ENCODE data around the gene ARHGAP28.

Gene ARHGAP28

GRCh38 chr18:6729247-6730091, at the start of gene ARHGAP28:
Gene ARHGAP28 (plus strand): TSS chr18:6729716. CDS start chr18:6729822, 106 bp downstream.
- no peak for DNase-seq (ENCODE audit: low read depth in 2 of 2)

DNA sequence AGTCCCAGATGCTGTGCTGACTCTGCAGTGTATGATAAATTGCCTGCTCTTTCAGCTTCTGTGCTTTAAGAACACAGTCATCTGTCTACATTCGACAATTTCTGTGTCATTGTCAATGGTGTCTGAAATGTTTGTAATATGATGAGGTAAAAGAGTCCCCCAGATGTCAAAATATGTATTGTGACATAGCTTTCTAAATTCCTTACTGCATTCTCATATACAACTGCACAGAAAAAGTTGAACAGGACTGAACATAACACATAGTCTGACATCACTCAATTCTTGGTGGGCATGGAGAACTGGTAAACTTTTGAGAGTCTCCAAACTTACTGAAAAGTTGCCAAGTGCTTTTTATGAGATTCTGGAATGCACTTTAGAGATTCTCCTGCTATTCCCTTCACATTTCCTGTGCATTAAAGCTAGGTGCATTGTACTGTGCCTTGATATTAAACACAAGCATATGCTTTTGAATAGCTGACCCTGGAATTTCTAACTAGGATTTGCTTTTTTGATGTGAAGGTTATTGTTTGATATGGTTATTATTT, 48.1 kb upstream of the ARHGAP28 start:
- DNase-seq (ENCODE audit: low read depth in 2 of 2): no peak

DNA sequence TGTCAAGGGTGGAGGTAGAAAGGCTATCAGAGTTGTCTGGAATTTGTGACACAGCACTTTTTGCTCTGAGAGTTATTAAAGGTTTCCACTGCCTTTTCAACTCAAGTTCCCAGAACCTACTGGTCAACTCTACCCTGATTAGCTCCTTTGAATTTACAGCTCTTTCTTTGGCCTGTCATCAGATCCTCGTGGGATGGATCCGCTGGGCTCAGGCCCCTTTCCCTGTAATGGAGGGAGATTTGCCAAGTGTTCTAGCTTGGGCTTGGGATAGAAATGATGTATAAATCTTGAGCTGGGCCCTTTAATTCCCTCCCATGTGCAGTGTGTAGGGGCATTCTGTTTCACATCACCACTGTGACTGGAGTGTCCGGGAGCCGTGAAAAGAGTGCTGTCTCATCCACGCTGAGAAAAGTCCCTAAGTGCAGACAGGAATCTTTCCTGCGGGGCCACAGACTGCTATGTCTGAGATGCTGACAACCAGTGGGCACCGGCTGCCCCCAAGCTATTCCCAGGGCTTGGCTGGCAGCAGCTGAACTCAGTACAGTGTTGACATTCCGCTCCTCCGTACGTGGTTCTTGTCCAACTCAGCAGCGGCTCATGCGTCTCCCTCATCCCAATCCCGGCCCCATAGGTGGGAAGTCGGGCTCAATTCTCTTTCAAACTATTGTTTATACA, 46.9 kb upstream of the ARHGAP28 start:
- no peak for DNase-seq (ENCODE audit: low read depth in 2 of 2)

DNA sequence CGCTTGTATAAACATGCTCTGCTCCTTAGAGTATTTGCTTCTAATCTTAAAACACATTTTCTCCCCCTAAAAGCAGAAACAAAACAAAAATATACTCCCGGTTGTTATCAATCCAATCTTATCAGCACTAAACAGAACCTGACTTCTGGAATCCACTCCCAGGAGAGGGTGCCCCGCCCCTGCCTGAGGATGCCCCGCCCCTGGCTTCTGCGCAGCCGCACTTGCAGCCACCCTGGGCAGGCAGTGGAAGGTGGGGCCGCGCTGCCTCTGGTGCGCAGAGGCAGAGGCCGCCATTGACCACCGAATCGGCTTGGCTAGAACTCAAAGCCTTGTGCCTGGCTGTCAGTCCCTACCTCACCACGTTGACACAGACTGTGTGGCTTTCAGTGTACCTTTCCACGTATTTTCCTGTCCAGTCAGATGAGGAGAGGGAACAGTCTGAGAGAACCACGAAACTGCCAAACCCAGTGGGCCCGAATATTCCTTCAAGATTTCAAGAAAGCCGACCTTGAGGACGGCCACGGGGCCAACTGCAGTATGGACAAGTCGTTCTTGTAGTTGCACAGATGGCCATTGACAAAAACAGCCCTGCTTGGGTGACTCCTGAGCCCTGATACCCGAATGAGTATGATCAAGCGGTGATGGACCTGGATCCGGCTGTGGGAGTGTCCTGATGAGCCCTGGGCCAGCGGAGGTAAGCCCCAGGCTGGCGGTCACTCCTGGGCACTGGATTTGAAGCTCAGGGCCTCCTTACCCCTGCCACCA, 46.2 kb upstream of the ARHGAP28 start:
- DNase-seq (ENCODE audit: low read depth in 2 of 2): no peak

DNA sequence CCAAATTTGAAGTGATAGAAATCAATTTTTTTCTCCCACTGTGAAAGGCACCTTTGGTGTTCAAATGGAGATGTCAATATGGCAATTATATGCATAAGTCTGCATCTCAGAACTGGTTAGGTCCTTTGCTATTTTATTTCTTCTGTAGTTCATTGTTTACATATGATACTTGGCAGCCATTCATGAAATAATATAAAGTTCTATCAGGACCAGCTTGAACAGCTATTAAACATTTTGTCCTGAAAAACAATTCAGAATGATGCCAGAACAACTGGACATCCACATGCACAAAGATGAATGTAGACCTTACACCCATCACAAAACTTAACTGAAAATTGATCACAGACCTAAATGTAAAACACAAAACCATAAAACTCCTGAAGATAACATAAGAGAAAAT, 41.8 kb upstream of the ARHGAP28 start:
- no peak for DNase-seq (ENCODE audit: low read depth in 2 of 2)

GRCh38 chr18:6708890-6709289, 20.6 kb upstream of the ARHGAP28 start:
- DNase-seq (ENCODE audit: low read depth in 2 of 2): no peak

DNA sequence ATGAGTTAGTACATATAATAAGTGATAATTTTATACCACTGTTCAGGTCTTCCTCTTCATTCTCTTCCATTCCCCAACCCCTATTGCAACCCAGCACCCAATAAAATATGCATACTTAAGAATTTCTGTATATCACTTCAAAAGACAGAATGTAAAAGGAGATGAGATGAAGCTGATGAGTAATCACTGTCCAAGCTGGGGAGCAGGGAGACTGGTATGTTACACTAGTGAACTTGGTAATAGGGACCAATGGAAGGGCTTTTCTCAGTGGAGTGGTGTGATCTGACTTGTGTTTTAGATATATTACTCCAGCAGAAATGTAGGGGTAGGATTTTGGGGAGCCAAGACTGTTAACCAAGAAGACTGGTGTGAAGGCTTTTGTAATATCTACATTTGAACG, 18.0 kb upstream of the ARHGAP28 start:
- no peak for DNase-seq (ENCODE audit: low read depth in 2 of 2)

GRCh38 chr18:6712401-6712800, 17.1 kb upstream of the ARHGAP28 start:
- DNase-seq (ENCODE audit: low read depth in 2 of 2): no peak

- no peak for DNase-seq (ENCODE audit: low read depth in 2 of 2)
These were observed 15.5 kb upstream of the ARHGAP28 start for GRCh38 chr18:6714010-6714409.

- no peak for DNase-seq (ENCODE audit: low read depth in 2 of 2)
These were observed 11.2 kb upstream of the ARHGAP28 start for GRCh38 chr18:6718267-6718666.

- no peak for DNase-seq (ENCODE audit: low read depth in 2 of 2)
These were observed 10.2 kb upstream of the ARHGAP28 start for GRCh38 chr18:6719098-6719846.

- no peak for DNase-seq (ENCODE audit: low read depth in 2 of 2)
These were observed 9.4 kb upstream of the ARHGAP28 start for GRCh38 chr18:6719910-6720683.

DNA sequence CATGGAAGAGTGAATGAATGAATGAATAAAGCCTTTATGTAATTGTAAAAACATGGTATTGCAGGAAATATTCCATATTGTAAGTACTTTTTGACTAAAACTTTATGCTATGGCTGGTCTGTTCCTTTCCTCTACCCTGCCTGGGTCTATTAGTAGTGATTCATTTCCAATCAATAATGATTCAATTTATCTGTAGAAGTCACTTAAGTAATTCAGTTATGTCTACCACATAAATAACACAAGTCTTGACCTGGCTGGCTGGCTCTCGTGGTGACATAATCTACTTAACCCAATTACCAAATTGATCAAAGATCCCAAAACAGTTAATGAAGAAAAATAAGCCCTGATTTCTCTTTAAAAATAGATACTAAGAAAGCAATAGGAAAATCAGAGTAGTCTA, 7.8 kb upstream of the ARHGAP28 start:
- DNase-seq (ENCODE audit: low read depth in 2 of 2): no peak

DNA sequence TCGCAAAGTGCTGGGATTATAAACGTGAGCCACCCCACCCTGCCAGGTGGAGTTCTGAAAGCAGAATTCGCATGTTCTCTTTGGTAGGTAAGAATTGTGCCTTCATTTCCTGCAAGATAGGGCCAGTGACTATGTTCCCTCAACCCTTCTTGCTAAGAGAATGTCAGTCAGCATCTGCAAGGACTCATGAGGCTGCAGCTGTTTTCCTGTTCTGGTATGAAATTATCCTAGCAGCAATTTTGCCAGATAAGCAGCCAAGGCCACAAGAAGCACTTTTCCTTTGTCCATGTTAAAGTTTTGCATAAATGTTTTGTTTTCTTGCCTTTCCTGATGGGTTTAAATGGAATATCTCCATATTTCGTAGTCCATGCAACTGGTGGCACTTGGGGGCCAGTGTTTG, 6.8 kb upstream of the ARHGAP28 start:
- no peak for DNase-seq (ENCODE audit: low read depth in 2 of 2)

DNA sequence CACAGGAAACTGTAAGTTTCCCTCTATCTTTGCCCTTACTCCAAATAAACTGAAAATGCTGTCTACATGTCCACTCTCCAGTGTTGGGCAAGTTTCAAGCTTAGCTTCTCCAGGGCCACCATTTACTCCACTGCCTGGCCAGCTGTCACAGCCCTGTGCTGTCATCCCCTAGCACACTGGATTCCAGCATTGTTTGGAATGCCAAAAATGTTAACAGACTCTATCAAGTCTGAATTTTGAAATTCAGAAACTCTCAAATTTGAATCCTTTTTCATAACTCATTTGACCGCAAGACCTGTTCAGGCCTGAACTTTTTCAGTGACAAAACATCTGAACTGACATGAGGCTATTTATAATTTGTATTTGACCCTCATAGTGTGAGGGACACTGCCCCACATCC, 5.2 kb upstream of the ARHGAP28 start:
- no peak for DNase-seq (ENCODE audit: low read depth in 2 of 2)

- DNase-seq (ENCODE audit: low read depth in 2 of 2): no peak
These were observed 1.2 kb upstream of the ARHGAP28 start for GRCh38 chr18:6728331-6728730.

DNA sequence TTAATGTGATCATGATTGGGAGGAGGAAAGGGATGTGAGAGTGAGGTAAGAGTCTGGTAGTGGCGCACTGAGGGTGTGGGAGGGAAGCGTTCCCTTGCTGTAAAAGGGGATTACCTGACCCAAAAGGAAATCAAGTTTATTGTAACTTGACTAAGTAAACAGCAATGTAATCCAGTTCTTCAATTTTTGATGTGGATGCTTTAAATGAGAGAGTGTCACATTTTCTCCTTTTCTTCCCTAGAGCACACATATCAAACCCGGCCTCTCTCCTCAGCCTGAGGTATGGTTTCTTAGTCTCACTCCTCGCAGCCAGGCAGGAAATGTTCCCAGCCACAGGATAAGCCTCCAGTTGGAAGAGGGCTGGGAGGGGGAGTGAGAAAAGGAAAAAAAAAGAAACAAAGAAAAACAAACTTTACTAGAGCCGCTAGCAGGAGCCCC, 688 bp upstream of the ARHGAP28 start:
- no peak for DNase-seq (ENCODE audit: low read depth in 2 of 2)

DNA sequence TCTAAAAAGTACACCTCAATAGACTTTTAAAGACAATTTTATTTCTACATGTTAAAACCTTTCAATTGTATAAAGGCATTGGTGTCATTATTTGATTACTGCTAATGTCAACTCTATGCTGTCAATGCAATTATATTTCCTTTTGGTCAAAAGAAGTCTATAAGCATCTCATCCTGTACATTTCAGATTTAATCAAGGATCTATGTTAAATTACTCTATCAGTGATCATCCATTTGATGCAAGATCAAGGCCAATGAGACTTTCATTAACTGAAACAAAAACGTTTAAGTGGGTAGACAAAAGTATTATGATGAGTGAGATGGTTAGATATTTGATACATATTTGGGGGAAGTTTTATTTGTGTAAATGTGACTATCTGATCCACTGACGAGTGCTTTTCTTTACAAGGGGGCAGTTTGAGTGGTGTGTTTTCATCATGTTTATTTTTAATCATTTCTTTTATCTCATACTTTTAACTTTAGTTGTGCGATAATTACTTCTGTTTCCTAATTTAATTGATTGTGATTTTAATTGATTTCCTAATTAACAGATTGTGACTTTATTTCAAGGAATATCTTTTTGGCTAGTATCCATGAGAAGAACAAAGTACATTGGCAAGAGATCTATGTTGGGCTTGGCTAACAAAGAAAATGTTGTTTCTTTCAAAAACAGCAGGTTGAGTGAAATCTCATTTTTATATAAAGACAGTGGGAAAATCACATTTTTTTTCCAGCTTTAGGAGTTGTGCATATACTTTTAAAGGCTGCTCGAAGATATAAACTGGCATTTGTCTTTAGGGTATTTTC, 1.1 kb downstream of the ARHGAP28 start:
- no peak for DNase-seq (ENCODE audit: low read depth in 2 of 2)

DNA sequence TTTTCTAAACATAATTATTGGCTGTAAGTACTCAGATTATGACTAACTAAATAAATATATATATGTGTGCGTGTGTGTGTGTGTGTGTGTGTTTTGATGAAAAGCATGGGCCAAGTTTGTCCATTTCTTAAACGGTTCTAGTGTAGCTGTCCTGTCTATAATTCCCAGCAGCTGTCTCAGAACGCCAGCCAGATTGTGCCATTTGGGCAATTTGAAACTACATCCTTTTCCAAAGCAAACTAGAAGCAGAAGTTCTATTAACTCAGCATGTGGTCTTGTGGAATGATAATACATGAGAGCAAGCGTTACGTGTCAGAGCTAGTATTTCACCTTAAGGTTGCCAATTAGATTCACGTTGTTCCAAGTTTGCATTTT, 1.7 kb downstream of the ARHGAP28 start:
- no peak for DNase-seq (ENCODE audit: low read depth in 2 of 2)

DNA sequence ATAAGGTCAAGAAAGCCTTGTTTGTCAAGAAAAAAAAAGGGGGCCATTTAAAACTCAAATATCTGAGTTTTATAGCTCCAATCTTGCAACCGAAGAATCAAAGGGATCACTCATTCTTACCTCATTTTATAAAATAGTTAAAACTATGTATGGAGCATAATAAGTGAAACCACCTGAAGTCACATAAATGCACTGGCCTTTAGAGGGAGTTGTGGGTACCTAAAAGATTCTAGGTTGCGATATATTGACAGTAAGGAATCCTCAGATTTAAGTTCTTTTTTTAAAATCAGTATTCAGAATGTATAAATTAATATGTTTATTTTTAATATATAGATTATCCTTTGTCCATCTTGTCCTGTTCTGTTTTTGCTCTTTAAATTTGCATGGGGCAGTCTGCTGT, 3.4 kb downstream of the ARHGAP28 start:
- no peak for DNase-seq (ENCODE audit: low read depth in 2 of 2)
